Pons (tissue), 1 donor: ENCODE results near the gene EXO1.
"Not testable (repeated sequence)": the region's sequence is repeated elsewhere in the genome, so short reads cannot be mapped to it uniquely, and the experiment has no call there.

ENCODE experiments used
- DNase-seq: peaks from one replicate; pipeline ENCODE4 v3.0.0-alpha.2; 2016; ENCODE audit warnings: low spot score

Gene EXO1

DNA sequence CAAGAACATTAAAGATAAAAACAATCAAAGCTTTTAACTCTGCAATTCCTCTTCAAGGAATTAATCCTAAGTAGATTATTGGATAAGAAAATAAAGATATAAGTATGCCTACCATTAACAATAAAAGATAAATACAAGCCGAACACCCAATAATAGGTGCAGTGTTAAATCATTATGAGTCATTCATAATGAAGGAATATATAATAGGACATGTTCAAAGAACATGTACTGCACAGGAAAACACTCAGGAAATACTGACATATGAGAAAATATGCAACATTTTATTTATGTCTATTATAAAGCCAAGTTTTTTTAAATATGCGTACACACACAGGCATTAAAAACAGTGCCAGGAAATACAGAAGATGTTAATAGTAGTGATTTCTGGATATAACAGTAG lies 11.1 kb upstream of the EXO1 start:
- no peak for DNase-seq

DNA sequence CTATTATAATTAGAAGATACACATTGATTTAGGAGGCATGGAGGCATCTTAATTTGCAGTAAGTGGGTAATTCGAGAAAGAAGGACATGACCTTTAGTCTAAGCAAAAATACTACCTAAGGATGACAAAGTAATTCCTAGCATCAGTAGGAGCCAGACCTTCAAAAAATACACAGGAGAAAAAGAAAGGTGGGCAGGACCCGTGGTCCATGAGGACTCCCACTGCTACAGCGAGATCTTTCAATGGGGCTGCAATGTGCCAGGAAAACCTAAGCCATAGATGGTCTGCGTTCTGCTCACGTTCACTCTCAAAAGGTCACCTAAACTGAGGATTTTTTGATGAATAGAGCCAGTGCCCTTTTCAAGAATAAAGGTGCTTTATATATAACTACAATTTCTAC lies 10.6 kb upstream of the EXO1 start:
- no peak for DNase-seq

DNA sequence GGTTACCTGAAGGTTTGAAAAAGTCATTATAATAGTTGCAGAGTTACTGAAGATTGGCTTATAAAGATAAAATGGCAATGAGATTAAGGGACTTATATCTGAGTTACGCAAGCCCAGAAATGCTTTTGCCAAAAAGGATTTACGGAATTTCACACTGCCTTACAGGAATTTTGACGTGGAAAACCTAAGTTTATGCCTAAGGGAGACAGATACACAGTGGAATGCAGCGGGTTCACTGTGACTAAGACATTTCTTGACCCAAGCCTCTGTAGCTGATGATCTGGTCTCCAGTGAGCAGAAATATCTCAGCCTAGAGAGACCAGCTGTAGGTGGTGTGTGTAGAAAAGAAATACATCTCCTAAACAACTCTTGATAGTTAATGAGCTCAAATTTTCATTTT lies 10.1 kb upstream of the EXO1 start:
- DNase-seq, result no peak

DNA sequence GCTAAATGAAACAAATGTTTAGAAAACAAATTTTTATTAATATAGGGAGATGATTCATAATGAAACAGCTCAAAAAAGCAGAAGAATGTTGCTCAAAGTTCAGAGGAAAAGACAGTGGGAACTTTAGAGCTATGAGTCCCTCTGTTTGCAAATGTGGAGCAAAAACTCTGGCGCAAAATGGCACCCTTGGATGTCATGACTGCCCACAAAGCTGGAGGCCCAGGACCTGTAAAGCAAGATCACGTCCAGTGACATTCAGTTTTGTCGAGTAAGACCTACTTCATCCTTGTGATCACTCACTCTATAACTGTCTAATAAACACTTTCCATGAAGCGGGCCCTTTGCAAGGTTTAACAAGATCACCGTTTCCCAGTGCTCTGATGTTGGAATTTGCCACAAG lies 9.1 kb upstream of the EXO1 start:
- DNase-seq, result no peak

DNA sequence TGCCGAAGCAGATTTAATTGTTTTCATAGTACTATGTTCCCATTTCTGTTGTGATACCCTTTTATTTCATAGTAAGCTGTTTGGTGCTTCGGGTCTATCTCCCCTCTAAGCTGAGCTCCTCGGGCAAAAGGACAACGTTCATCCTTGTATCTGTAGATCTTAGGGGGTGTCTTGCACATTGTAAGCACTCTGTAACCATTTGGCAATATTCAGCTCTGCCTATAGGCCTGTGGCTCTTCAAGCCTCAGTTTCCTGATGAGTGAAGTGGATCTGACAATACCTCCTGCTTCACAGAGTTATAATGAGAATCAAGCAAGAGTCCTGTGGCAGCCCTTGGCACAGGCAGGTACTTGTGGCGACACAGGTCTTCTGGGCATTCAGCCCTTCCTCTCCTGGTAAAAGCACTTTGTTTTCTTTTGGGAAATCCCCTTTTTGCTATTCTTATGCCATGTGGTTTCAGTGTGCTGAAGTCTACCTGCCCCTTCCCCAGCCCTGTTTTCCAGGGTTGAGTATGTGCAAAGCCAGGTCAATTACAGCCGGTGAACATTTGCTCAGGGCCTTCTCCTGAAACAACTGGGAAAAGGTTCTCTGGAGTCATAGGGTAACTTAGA lies 8.5 kb upstream of the EXO1 start:
- DNase-seq, result no peak

DNA sequence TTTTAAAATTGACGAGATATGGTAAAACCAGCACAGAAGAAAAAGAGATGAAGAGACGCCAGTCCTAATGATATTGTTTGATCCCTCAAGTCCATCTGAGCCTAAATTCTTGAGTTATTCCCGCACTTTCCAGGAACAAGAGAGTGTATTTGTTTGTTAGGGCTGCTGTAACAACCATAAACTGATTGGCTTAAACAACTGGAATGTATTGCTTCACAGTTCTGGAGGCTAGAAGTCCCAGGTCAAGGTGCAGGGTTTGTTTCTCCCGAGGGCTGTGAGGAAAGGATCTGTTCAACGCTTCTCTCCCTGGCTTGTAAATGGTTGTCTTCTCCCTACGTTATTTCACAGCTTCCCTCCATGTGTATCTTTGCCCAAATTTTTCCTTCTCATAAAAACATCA lies 7.8 kb upstream of the EXO1 start:
- no peak for DNase-seq

DNA sequence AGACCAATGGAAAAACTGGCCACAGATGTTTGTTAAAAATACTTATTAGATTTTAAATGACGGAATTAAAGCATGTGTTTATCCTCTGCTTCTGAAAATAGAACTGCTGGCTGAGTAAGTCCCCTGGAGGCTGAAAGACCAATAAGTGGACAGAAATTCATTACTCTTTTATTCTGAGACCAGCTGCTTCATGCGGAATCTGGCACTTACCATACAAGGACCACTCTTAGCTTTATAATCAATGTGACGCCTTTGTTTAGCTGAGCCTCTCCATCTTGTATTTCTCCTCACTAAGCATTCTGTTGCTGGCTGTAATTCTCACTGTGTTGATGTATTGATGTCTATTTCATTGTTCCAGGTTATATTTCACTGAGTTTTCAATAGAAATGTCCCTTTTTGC lies 6.3 kb upstream of the EXO1 start:
- no peak for DNase-seq

DNA sequence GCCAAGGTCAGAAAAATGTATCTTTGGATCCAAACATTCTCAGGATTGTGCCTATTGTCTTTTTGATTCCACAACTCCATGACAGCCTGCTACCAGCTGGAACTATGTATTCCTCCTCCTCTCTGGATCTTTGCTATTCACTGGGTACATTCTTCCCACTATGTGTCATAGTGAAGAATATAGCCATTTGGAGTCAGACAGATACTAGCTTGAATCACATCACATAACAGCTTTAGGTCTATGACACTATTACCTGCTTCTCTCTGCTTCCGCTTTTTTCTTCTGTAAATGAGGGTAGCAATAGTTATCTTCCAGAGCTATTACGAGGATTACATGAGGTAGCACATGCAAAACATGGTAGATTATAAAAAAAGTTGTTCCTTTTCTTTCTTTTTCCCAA lies 5.4 kb upstream of the EXO1 start:
- no peak for DNase-seq

DNA sequence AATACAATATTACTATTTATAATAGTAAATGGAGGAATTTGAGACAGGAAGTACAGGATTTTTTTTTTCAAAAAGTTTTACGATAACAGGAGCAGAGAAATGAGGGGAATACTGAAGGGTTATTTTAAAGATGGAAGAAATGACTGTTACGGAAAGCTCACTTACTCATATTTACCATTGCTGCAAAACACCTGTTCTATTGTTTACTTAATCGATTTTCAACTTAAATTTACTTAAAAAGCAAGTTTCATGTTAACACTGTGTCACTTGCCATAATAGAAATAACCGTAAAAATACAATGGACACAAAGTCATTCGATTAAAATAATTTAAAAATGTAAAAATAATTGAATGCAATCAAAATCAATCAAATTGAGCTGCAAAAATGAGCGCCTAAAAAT lies 3.4 kb upstream of the EXO1 start:
- DNase-seq, result no peak

DNA sequence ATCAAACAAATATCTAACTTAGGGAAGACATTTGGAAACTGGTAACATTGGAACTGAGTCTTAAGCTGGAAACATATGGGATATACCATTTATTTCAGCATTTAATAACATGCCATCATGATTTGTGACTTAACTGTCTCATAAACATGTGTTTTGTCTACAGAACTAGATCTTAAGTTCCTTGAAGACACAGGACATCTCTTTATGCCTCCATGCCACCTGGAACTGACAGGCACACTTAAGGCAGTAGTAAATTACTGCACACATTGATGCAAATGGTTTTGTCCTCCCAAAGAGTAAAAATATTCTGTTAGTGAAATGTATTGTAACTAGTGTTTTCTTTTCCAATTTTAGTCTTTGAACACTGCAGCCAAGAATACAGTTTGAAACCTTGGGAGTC lies 1.6 kb upstream of the EXO1 start:
- no peak for DNase-seq

DNA sequence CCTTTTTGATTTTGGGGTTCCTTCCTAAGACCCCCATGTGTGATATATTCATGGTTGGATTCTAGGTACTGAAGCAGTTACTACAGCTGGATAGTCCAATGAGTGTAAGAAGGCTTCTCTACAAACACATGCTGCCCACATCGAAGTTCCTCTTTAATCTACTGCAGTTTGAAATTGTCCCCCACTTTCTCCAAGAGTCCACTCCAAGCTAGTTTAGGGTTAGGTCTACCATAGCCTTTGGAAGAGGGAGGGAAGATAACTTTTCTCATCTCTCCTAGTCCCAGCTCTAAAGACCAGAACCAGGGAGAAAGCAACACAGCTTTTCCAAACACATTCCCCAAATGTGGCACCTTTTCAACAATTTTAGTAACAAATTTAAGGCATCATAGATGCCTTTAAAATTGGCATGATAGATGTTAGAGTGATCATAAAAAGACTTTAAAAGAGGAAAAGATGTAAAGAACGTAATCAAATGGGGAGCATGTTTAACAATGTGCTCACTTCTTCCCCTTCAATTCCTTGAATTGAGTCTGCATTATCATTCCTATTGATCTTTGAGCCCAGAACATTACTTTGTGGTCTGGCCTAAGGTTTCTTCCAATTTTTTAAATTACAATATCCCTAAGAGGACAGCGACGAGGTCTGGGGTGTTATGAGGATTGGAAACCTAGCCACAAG lies 1.0 kb upstream of the EXO1 start:
- no peak for DNase-seq

DNA sequence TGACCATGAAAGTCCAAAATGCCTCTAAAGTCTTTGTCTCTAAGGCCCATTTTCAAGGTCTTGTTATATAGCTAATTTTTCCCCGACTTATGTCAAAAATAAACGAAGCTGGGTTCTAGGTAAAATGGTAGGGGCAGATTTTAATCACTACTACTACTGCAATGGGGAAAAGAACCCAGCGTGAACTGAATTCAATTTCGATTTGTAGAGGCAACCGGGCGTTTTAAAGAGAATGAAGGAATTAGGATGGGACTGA lies 536 bp upstream of the EXO1 start:
- DNase-seq, result no peak

DNA sequence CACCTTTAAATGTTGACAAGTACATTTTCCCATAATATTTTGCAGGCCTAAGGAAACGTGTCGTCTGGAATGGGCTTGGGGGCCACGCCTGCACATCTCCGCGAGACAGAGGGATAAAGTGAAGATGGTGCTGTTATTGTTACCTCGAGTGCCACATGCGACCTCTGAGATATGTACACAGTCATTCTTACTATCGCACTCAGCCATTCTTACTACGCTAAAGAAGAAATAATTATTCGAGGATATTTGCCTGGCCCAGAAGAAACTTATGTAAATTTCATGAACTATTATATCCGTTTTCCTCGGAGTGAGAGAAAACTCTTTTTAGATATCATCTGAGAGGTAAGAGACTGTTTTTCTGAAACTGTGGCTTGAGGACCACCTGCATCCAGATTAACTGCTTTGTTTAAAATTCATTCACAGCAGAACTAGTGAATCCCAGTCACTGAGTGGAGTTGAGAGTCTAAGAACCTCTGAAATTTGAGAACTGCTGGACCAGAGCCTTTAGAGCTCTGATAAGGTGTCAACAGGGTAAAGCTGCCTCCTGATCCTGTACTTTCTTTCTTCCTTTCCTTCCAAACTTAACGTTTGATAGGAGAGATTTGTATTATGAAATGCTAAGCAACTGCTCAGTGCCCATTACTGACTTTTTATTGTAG lies 811 bp downstream of the EXO1 start:
- DNase-seq, result no peak

DNA sequence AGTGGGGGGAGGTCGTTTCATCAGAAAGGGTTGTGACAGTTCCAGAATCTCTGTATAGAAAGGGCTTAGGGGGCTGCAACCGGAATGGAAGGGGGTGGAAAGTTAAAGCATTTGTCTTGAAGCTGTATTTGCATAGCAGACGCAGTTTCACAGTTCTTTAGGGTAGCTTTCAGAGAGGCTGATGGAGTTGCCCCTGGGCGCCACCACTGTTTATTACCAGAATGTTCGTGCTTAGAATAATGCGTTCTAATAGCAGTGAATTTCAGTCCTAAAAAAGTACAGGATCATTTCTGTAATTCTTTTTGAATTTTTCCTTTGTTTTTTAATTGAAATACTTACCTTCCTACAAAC lies 1.3 kb downstream of the EXO1 start:
- DNase-seq, result no peak

DNA sequence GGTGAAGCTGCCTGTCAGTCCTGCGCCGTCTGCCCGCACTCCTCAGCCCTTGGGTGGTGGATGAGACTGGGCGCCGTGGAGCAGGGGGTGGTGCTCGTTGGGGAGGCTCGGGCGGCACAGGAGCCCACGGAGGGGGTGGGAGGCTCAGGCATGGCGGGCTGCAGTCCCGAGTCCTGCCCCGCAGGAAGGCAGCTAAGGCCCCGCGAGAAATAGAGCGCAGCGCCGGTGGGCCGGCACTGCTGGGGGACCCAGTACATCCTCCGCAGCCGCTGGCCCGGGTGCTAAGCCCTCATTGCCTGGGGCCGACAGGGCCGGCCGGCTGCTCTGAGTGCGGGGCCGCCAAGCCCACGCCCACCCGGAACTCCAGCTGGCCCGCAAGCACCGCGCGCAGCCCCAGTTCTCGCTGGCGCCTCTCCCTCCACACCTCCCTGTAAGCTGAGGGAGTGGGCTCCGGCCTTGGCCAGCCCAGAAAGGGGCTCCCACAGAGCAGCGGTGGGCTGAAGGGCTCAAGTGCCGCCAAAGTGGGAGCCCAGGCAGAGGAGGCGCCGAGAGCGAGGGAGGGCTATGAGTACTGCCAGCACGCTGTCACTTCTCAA lies 7.6 kb downstream of the EXO1 start:
- DNase-seq, result not testable (repeated sequence)

DNA sequence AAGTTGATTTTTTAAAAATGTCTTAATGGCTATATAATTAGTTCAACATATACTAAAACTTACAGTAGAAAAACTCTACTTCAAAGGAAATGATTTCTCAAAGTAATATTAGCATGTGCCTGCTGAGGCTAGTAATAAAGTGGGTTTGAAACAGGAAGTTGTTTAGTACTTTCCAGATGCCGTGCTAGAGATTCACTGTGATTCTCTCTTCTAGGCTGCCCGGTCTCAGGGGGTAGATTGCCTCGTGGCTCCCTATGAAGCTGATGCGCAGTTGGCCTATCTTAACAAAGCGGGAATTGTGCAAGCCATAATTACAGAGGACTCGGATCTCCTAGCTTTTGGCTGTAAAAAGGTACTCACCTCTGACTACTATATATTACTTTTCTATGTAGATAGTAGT lies 9.1 kb downstream of the EXO1 start:
- no peak for DNase-seq

DNA sequence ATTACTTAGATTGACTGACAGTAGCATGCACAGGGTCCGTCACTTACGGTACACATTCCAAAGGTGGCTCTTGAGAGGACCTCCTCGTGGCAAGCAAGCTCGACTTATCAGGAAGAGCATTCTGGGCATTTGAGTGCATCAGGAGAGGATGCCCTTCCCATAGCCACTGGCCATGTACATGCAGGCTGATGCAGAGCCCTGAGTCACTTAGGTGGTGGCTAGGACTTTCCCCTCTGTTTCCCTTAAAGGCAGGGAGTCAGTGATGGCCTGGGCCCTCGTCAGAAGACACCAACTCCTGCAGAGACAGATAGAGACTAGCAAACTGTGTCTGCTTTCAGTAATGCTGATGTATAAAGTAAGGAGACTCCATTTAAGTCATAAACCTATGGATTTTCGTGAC lies 12.9 kb downstream of the EXO1 start:
- DNase-seq, result no peak

DNA sequence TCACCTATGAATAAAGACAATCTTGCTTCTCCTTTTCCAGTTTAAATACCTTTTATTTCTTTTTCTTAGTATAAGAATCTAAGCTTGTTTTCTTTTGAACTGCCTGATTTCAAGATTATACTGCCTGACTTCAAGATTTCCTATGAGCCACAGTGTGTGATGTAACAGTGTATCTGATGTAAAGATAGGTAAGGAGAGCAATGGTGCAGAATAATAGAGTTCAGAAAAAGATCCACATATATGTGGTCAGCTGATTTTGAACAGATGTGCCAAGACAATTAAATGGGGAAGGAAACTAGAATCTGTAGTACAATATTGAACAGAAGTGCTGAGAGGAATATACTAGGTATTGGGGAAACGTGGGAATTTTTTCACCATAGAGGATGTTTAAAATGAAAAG lies 21.0 kb downstream of the EXO1 start:
- no peak for DNase-seq

DNA sequence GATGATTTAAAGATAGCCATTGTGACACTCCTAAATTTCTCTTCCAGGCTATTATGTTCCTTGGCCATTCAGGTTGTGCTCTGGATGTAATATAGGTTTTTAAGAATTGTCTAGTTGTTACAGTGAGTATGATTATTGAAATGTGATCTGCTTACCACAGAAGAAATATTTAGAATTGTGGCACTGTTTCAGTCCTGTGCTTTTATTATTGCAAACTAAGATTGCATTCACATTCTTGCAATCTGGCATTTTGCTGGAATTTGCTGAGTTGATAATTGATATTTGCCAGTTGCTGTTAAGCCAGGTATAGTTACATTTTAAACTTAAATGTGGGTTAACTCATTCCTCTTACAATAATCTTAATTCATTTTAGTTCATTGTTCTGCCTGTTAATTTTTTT lies 22.3 kb downstream of the EXO1 start:
- DNase-seq, result no peak

DNA sequence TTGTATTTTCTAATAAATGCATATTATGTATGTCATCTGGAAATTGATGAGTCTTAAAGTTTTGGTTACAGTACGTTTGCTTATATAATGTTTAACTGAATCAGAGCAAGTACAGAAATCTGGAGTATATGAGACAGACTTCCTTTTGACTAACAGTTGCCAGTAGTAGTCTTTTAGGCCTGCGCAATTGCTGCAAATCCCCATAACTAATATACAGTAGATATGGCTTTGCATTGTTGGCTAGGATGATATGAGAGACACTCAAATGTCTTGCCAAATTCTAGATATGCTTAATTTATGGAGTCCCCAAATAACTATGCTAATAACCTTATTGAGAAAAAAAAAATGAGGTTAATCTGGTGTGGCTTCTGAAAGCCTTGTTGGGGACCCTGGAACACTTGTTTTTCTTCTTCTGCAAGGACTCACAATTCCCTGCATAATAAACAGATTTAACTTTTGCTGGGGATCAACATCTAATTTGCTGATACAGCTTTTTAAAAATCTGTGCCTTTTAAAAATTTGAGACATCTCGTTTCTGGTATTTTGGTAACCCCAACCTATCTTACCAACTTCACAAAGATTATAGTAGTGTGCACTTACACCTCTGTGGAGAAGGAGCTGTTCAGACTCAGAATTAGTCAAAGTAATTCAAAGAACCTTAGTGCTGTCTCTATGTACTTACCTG lies 22.9 kb downstream of the EXO1 start:
- no peak for DNase-seq

DNA sequence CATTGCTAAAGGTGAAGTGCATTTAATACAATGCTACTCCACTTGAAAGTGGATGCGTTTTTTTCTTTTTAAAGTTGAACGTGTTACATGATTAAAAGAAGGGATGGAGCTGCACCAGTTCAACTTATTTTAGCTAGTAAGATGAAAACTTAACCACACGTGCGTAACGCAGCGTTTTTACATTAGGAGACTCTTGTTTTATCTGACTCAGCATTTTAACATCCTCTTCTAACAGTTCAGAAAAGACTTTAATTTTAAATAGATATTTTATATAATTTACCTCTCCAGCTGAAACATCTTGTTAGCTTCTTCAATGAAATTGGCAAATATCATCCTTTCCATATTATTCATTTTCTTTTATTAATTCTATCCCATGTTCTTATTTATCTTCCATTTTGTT lies 33.4 kb downstream of the EXO1 start:
- DNase-seq, result no peak

DNA sequence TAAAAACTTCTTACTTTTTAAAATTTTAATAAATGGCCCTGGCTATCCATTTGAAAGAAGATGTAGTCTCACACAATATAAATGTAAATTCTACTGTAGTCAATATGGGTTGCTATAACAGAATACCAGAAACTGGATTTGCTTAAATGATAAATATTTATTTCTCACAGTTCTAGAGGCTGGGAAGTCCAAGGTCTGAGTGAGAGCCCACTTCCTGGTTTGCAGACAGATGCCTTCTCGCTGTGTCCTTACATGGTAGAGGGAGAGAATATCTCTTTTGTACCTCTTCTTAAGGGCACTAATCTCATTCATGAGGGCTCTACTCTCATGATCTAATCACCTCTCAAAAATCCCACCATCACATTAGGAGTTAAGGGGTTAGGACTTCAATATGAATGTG lies 35.2 kb downstream of the EXO1 start:
- no peak for DNase-seq

DNA sequence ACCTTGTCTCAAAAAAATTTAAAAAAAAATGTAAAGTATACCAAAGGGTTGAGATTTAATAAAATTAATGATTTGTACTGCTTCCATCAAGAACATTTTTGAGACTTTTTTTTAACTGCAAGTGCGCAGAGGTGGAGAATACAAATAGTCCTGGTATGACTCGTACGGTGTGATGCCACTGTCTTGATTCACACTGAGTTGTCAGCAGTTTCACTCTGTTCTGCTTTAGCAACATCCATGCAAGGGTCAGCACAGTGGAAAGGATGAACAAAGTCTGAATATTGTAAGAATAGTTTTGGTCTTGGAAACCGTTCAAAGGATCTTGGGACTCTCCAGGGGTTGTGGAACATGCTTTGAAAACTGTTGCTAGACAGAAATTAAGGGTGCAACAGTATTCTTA lies 40.2 kb downstream of the EXO1 start:
- DNase-seq, result no peak
